ENCODE results near the gene MIS12. TPM values are rescaled to one million over a fixed set of nuclear protein-coding genes. Genes with fewer than 3 reads are reported as not detected.
A peak's percentile ranks its signal among the peaks of the same experiment; 100 is the strongest.

Gene MIS12
- total and polyA plus RNA-seq, 3 donors from 2014 or later = 12.9 to 24.5 (median 20.8) TPM

GRCh38 chr17:5443728-5444127, 42.6 kb upstream of the MIS12 start:
- TF ChIP-seq CTCF (IDR thresholded peaks at IDR 0.05) (no peak), POLR2A (IDR thresholded peaks at IDR 0.05) (no peak)
- H3K4me3 ChIP-seq = no peak overlapping the region
- no peaks in the 10 kb centered on the region for H3K36me3 ChIP-seq (ENCODE audit: low read depth, missing control alignments)
- no peaks in the 10 kb centered on the region for H3K4me1 ChIP-seq
- no peak for DNase-seq
- 92 to 95% methylated on average over 6 of the region's 6 CpGs for WGBS, 2 donors
- intact Hi-C loops (cut with DNase I; ENCODE audit: low total_unique reads) = no loop called here
- no peak overlapping the region for H3K27ac ChIP-seq
- no peaks in the 10 kb centered on the region for H3K9me3 ChIP-seq
- H3K27me3 ChIP-seq = no peaks in the 10 kb centered on the region

- no peak overlapping the region for H3K27ac ChIP-seq
- intact Hi-C loops (cut with DNase I; ENCODE audit: low total_unique reads) = no loop called here
- 91 to 97% methylated on average over 20 to 22 of the region's 22 CpGs for WGBS, 2 donors
Observed at GRCh38 chr17:5444209-5444608, 42.2 kb upstream of the MIS12 start.

GRCh38 chr17:5446786-5447185, 39.6 kb upstream of the MIS12 start:
- no peak overlapping the region for H3K27ac ChIP-seq
- H3K27me3 ChIP-seq = no peaks in the 10 kb centered on the region

More at GRCh38 chr17:5444209-5444608, 42.2 kb upstream of the MIS12 start:
- H3K4me1 ChIP-seq = no peaks in the 10 kb centered on the region
- H3K9me3 ChIP-seq = no peaks in the 10 kb centered on the region
- no peaks in the 10 kb centered on the region for H3K36me3 ChIP-seq (ENCODE audit: low read depth, missing control alignments)
- H3K27me3 ChIP-seq = no peaks in the 10 kb centered on the region
- TF ChIP-seq POLR2A (IDR thresholded peaks at IDR 0.05) (no peak), CTCF (IDR thresholded peaks at IDR 0.05) (no peak)
- DNase-seq = no peak
- no peak overlapping the region for H3K4me3 ChIP-seq

GRCh38 chr17:5464717-5465507, 21.5 kb upstream of the MIS12 start:
- peaks cover 10% of the 10 kb centered on the region for H3K4me1 ChIP-seq
- H3K36me3 ChIP-seq (ENCODE audit: low read depth, missing control alignments) = no peaks in the 10 kb centered on the region
- intact Hi-C loops (cut with DNase I; ENCODE audit: low total_unique reads) = no loop called here
- WGBS, 2 donors = 85 to 90% methylated on average over 10 of the region's 10 CpGs
- DNase-seq = no peak
- no peak overlapping the region for H3K27ac ChIP-seq
- no peak overlapping the region for H3K4me3 ChIP-seq
- no peak for TF ChIP-seq CTCF (IDR thresholded peaks at IDR 0.05)
- no peaks in the 10 kb centered on the region for H3K9me3 ChIP-seq
- no peaks in the 10 kb centered on the region for H3K27me3 ChIP-seq

More at GRCh38 chr17:5446786-5447185, 39.6 kb upstream of the MIS12 start:
- intact Hi-C loops (cut with DNase I; ENCODE audit: low total_unique reads) = no loop called here
- Histone ChIP-seq H3K9me3 (no peaks in the 10 kb centered on the region), H3K4me3 (no peak overlapping the region), H3K4me1 (no peaks in the 10 kb centered on the region), H3K36me3 (ENCODE audit: low read depth, missing control alignments) (no peaks in the 10 kb centered on the region)
- TF ChIP-seq POLR2A (IDR thresholded peaks at IDR 0.05) = no peak
- TF ChIP-seq CTCF (IDR thresholded peaks at IDR 0.05) = no peak
- WGBS, 2 donors = 66 to 68% methylated on average over 8 of the region's 8 CpGs
- peak; percentile 56 for DNase-seq

- Histone ChIP-seq H3K27me3 (no peaks in the 10 kb centered on the region), H3K36me3 (ENCODE audit: low read depth, missing control alignments) (no peaks in the 10 kb centered on the region), H3K9me3 (no peaks in the 10 kb centered on the region), H3K4me3 (no peak overlapping the region), H3K27ac (no peak overlapping the region), H3K4me1 (peaks cover 10% of the 10 kb centered on the region)
- WGBS, 2 donors = 94 to 95% methylated on average over 4 of the region's 4 CpGs
- intact Hi-C loops (cut with DNase I; ENCODE audit: low total_unique reads) = no loop called here
- no peak for DNase-seq
- no peak for TF ChIP-seq CTCF (IDR thresholded peaks at IDR 0.05)
- TF ChIP-seq POLR2A (IDR thresholded peaks at IDR 0.05) = no peak
Observed at GRCh38 chr17:5466295-5466694, 20.1 kb upstream of the MIS12 start.
